HEK293 (cell line): Measurements from ENCODE around the gene KCNE4.

Experiments
- CTCF ChIA-PET: fragments of 350-600 bp; formaldehyde crosslinking; extraction: SDS; loops from one replicate; lab custom pipeline; 2021; ENCODE audit warnings: antibody characterized with exemption; lab: Yijun Ruan, JAX
- POLR2A ChIA-PET: fragments of 300-600 bp; formaldehyde crosslinking; extraction: SDS; loops from one replicate; lab custom pipeline; 2020; ENCODE audit warnings: antibody characterized with exemption, inconsistent platforms; lab: Yijun Ruan, JAX
- H3K27ac ChIP-seq: fragments of 200-500 bp; sonication (Bioruptor generic); 2 replicates; pipeline ENCODE4 v1.5.1; 2014; ENCODE audit warnings: low read depth, low read length, control low read depth, inconsistent platforms; ENCODE audit errors: extremely low read depth
- H3K36me3 ChIP-seq, 2 experiments: fragments of 200-500 bp in 1 of 2; sonication (Bioruptor generic) in 1 of 2; 1 replicate in 1 of 2; 2 replicates in 1 of 2; pipeline ENCODE4 v1.5.1; 2014 to 2017; ENCODE audit warnings: inconsistent platforms in 2 of 2, low read length in 2 of 2; ENCODE audit not compliant: control insufficient read depth in 2 of 2, insufficient read depth in 1 of 2
- H3K4me1 ChIP-seq: fragments of 200-500 bp; sonication (Bioruptor generic); 2 replicates; pipeline ENCODE4 v1.5.1; 2014; ENCODE audit warnings: mild to moderate bottlenecking, low read length, inconsistent platforms; ENCODE audit not compliant: control insufficient read depth, insufficient read depth
- H3K4me3 ChIP-seq: 2 replicates; pipeline ENCODE4 v1.5.1; 2011; ENCODE audit warnings: low read depth, mild to moderate bottlenecking, control low read depth, low read length, moderate library complexity
- H3K9me3 ChIP-seq: fragments of 200-500 bp; sonication (Bioruptor generic); 2 replicates; pipeline ENCODE4 v1.5.1; 2014; ENCODE audit warnings: low read depth, low read length, inconsistent platforms; ENCODE audit not compliant: control insufficient read depth, insufficient read depth
- FEZF1 ChIP-seq: fragments of 450-650 bp; formaldehyde crosslinking; IDR thresholded peaks from 2 replicates; pipeline ENCODE4 v1.5.1; 2016; ENCODE audit warnings: missing biosample characterization, missing genetic modification characterization
- GLI2 ChIP-seq: fragments of 450-650 bp; formaldehyde crosslinking; IDR thresholded peaks from 2 replicates; pipeline ENCODE4; 2017; ENCODE audit warnings: missing biosample characterization, missing genetic modification characterization, low read depth, borderline replicate concordance
- HOXC10 ChIP-seq: sonication (generic); formaldehyde crosslinking; IDR thresholded peaks from 2 replicates; pipeline ENCODE4 v1.8.1; 2023; ENCODE audit warnings: mild to moderate bottlenecking, missing genetic modification reagents
- IKZF3 ChIP-seq: fragments of 450-650 bp; IDR thresholded peaks from 2 replicates; pipeline ENCODE4 v1.5.0; 2018; ENCODE audit warnings: missing biosample characterization, mild to moderate bottlenecking, missing genetic modification characterization, moderate library complexity
- KLF16 ChIP-seq: fragments of 450-650 bp; formaldehyde crosslinking; IDR thresholded peaks from 2 replicates; pipeline ENCODE4 v1.5.1; 2017; ENCODE audit warnings: missing biosample characterization, missing genetic modification characterization
- MYNN ChIP-seq: fragments of 450-650 bp; formaldehyde crosslinking; IDR thresholded peaks from 2 replicates; pipeline ENCODE4 v1.5.1; 2016; ENCODE audit warnings: missing biosample characterization, missing genetic modification characterization, borderline replicate concordance
- SCRT1 ChIP-seq: fragments of 450-650 bp; formaldehyde crosslinking; IDR thresholded peaks from 2 replicates; pipeline ENCODE4 v1.5.1; 2016; ENCODE audit warnings: missing biosample characterization, missing genetic modification characterization, borderline replicate concordance
- YY2 ChIP-seq: fragments of 450-650 bp; formaldehyde crosslinking; IDR thresholded peaks from 2 replicates; pipeline ENCODE4 v1.5.1; 2016; ENCODE audit warnings: missing biosample characterization, missing genetic modification characterization
- ZBTB10 ChIP-seq: fragments of 450-650 bp; formaldehyde crosslinking; IDR thresholded peaks from 2 replicates; pipeline ENCODE4 v1.5.1; 2016; ENCODE audit warnings: missing biosample characterization, missing genetic modification characterization
- ZBTB21 ChIP-seq: fragments of 450-650 bp; formaldehyde crosslinking; IDR thresholded peaks from 2 replicates; pipeline ENCODE4 v1.5.1; 2017; ENCODE audit warnings: missing biosample characterization, missing genetic modification characterization
- ZBTB7A ChIP-seq: fragments of 450-650 bp; formaldehyde crosslinking; IDR thresholded peaks from 2 replicates; pipeline ENCODE4 v1.5.1; 2016; ENCODE audit warnings: low read depth, missing biosample characterization, missing genetic modification characterization
- ZFP41 ChIP-seq: fragments of 450-650 bp; formaldehyde crosslinking; IDR thresholded peaks from 2 replicates; pipeline ENCODE4 v1.5.1; 2016; ENCODE audit warnings: missing biosample characterization, missing genetic modification characterization, borderline replicate concordance
- ZNF133 ChIP-seq: fragments of 450-650 bp; formaldehyde crosslinking; IDR thresholded peaks from 2 replicates; pipeline ENCODE4 v1.5.1; 2016; ENCODE audit warnings: missing biosample characterization, missing genetic modification characterization
- ZNF202 ChIP-seq: fragments of 450-650 bp; formaldehyde crosslinking; IDR thresholded peaks from 2 replicates; pipeline ENCODE4 v1.5.1; 2016; ENCODE audit warnings: missing biosample characterization, missing genetic modification characterization, borderline replicate concordance
- ZNF211 ChIP-seq: fragments of 450-650 bp; formaldehyde crosslinking; IDR thresholded peaks from 2 replicates; pipeline ENCODE4 v1.5.1; 2016; ENCODE audit warnings: low read depth, missing biosample characterization, missing genetic modification characterization
- ZNF26 ChIP-seq: fragments of 450-650 bp; formaldehyde crosslinking; IDR thresholded peaks from 2 replicates; pipeline ENCODE4 v1.5.1; 2016; ENCODE audit warnings: missing biosample characterization, missing genetic modification characterization
- ZNF341 ChIP-seq: fragments of 450-650 bp; formaldehyde crosslinking; IDR thresholded peaks from 2 replicates; pipeline ENCODE4; 2016; ENCODE audit warnings: low read depth, missing biosample characterization, missing genetic modification characterization
- ZNF354C ChIP-seq: fragments of 450-650 bp; formaldehyde crosslinking; IDR thresholded peaks from 2 replicates; pipeline ENCODE4 v1.5.1; 2016; ENCODE audit warnings: missing biosample characterization, missing genetic modification characterization, low read depth, borderline replicate concordance
- ZNF510 ChIP-seq: fragments of 450-650 bp; formaldehyde crosslinking; IDR thresholded peaks from 2 replicates; pipeline ENCODE4 v1.5.1; 2018; ENCODE audit warnings: mild to moderate bottlenecking, missing genetic modification characterization, missing biosample characterization; ENCODE audit not compliant: insufficient replicate concordance
- ZNF558 ChIP-seq: fragments of 450-650 bp; formaldehyde crosslinking; IDR thresholded peaks from 2 replicates; pipeline ENCODE4 v1.5.1; 2016; ENCODE audit warnings: missing biosample characterization, missing genetic modification characterization
- ZNF585B ChIP-seq: fragments of 450-650 bp; formaldehyde crosslinking; IDR thresholded peaks from 2 replicates; pipeline ENCODE4 v1.5.1; 2016; ENCODE audit warnings: missing biosample characterization, missing genetic modification characterization
- ZNF596 ChIP-seq: fragments of 450-650 bp; IDR thresholded peaks from 2 replicates; pipeline ENCODE4 v1.5.0; 2018; ENCODE audit warnings: missing biosample characterization, mild to moderate bottlenecking, missing genetic modification characterization, moderate library complexity
- ZNF600 ChIP-seq: fragments of 450-650 bp; formaldehyde crosslinking; IDR thresholded peaks from 2 replicates; pipeline ENCODE4 v1.5.1; 2016; ENCODE audit warnings: missing biosample characterization, missing genetic modification characterization
- ZNF623 ChIP-seq: fragments of 450-650 bp; formaldehyde crosslinking; IDR thresholded peaks from 2 replicates; pipeline ENCODE4 v1.5.1; 2016; ENCODE audit warnings: missing biosample characterization, missing genetic modification characterization
- ZNF660 ChIP-seq: fragments of 450-650 bp; IDR thresholded peaks from 2 replicates; pipeline ENCODE4 v1.5.1; 2018; ENCODE audit warnings: missing biosample characterization, mild to moderate bottlenecking, missing genetic modification characterization
- ZNF76 ChIP-seq: fragments of 450-650 bp; formaldehyde crosslinking; IDR thresholded peaks from 2 replicates; pipeline ENCODE4; 2016; ENCODE audit warnings: low read depth, missing biosample characterization, missing genetic modification characterization, borderline replicate concordance
- ZNF791 ChIP-seq: fragments of 450-650 bp; formaldehyde crosslinking; IDR thresholded peaks from 2 replicates; pipeline ENCODE4 v1.5.1; 2016; ENCODE audit warnings: missing biosample characterization, missing genetic modification characterization
- ZSCAN30 ChIP-seq: fragments of 450-650 bp; IDR thresholded peaks from 2 replicates; pipeline ENCODE4 v1.5.1; 2018; ENCODE audit warnings: missing biosample characterization, mild to moderate bottlenecking, missing genetic modification characterization, moderate library complexity

The KCNE4 gene

GRCh38 chr2:223054193-223054781 lies 2.3 kb downstream of the KCNE4 start:
- Histone ChIP-seq H3K4me1 (peaks cover 11% of the 10 kb centered on the region), H3K36me3 (no peaks in the 10 kb centered on the region), H3K4me3 (no peak overlapping the region), H3K9me3 (no peaks in the 10 kb centered on the region), H3K27ac (no peak overlapping the region)
- POLR2A ChIA-PET: no interaction called here
- CTCF ChIA-PET: interaction anchor here (0.6 to 1.0 kb wide), 3 partner anchors 9 to 75 kb away, joined by 3 read pairs; no protein-coding TSS in a partner anchor
- TF ChIP-seq HOXC10 (CRISPR knock-in tag): no peak
- no peak for TF ChIP-seq ZSCAN30 (tag by site-specific recombination)
- no peak for TF ChIP-seq MYNN
- no peak for TF ChIP-seq YY2 (tag by site-specific recombination)
- no peak for TF ChIP-seq KLF16
- no peak for TF ChIP-seq ZNF341 (tag by site-specific recombination)
- no peak for TF ChIP-seq ZBTB21 (tag by site-specific recombination)
- TF ChIP-seq IKZF3 (tag by site-specific recombination): no peak
- no peak for TF ChIP-seq ZNF510 (tag by site-specific recombination)
- TF ChIP-seq ZNF600 (tag by site-specific recombination): no peak
- no peak for TF ChIP-seq ZFP41 (tag by site-specific recombination)
- no peak for TF ChIP-seq GLI2 (tag by site-specific recombination)
- no peak for TF ChIP-seq ZNF202 (tag by site-specific recombination)
- TF ChIP-seq ZNF558: no peak
- TF ChIP-seq ZNF585B (tag by site-specific recombination): no peak
- no peak for TF ChIP-seq ZBTB10

GRCh38 chr2:223055140-223055539 lies 3.1 kb downstream of the KCNE4 start:
- CTCF ChIA-PET: no interaction called here
- Histone ChIP-seq H3K4me3 (no peak overlapping the region), H3K36me3 (no peaks in the 10 kb centered on the region), H3K4me1 (peaks cover 11% of the 10 kb centered on the region), H3K9me3 (no peaks in the 10 kb centered on the region), H3K27ac (no peak overlapping the region)
- POLR2A ChIA-PET: no interaction called here
- TF ChIP-seq ZNF623 (tag by site-specific recombination): no peak
- TF ChIP-seq ZNF133 (tag by site-specific recombination): no peak
- no peak for TF ChIP-seq ZBTB7A (tag by site-specific recombination)
- no peak for TF ChIP-seq GLI2 (tag by site-specific recombination)
- TF ChIP-seq SCRT1: no peak
- no peak for TF ChIP-seq ZNF202 (tag by site-specific recombination)
- TF ChIP-seq ZNF354C (tag by site-specific recombination): no peak
- TF ChIP-seq ZNF791: no peak
- TF ChIP-seq ZNF76: no peak
- no peak for TF ChIP-seq ZNF660
- TF ChIP-seq FEZF1 (tag by site-specific recombination): no peak
- no peak for TF ChIP-seq ZNF211
- TF ChIP-seq ZNF26 (tag by site-specific recombination): no peak
- no peak for TF ChIP-seq ZNF596 (tag by site-specific recombination)
